Right atrium auricular region (tissue), 2 donors: ENCODE results near the gene ARL5A. TPM values are rescaled to one million over a fixed set of nuclear protein-coding genes. Genes with fewer than 3 reads are reported as not detected.
"Not testable (repeated sequence)": the region's sequence is repeated elsewhere in the genome, so short reads cannot be mapped to it uniquely, and the experiment has no call there.

ENCODE experiments used
- DNase-seq: peaks from one replicate; pipeline ENCODE4 v3.0.0-alpha.2; 2019; ENCODE audit warnings: low spot score
- H3K27ac ChIP-seq, 2 donors: fragments of 200-600 bp; sonication (generic); 1 replicate in 1 of 2; 2 replicates in 1 of 2; pipeline ENCODE4 v1.5.1; 2016 to 2019
- H3K27me3 ChIP-seq, 2 donors: fragments of 200-600 bp; sonication (generic); one replicate each; pipeline versions ENCODE4 v1.5.1 to v1.6.0; 2017 to 2019
- H3K36me3 ChIP-seq: fragments of 200-600 bp; sonication (generic); one replicate; pipeline ENCODE4 v1.5.1; 2016
- H3K4me1 ChIP-seq, 2 donors: fragments of 200-600 bp; sonication (generic); one replicate each; pipeline versions ENCODE4 v1.5.1 to v1.6.0; 2017 to 2019
- H3K4me3 ChIP-seq, 2 donors: fragments of 200-600 bp; sonication (generic); 1 replicate in 1 of 2; 2 replicates in 1 of 2; pipeline ENCODE4 v1.5.1; 2017 to 2019; ENCODE audit warnings: mild to moderate bottlenecking in 1 of 2, moderate library complexity in 1 of 2
- H3K9me3 ChIP-seq, 2 donors: fragments of 200-600 bp; sonication (generic); one replicate each; pipeline ENCODE4 v1.5.1; 2019
- CTCF ChIP-seq, 2 donors: fragments of 200-600 bp; sonication (generic); IDR thresholded peaks; one replicate each; pipeline ENCODE4 v1.5.1; 2019; ENCODE audit warnings: antibody characterized with exemption in 2 of 2
- total RNA-seq, 2 donors: library from RNA; depleted of rRNA; stranded (reverse); fragments of >200 nt; gene quantifications; one replicate each; pipeline ENCODE4 v1.1.0, GENCODE V29; 2016

The ARL5A gene
- total RNA-seq, 2 donors from 2014 or later, result 69.3 to 82.1 TPM

- H3K9me3 ChIP-seq, result no peaks in the 10 kb centered on the region
- no peak overlapping the region for H3K27ac ChIP-seq
- H3K4me3 ChIP-seq, result no peak overlapping the region
- TF ChIP-seq CTCF (IDR thresholded peaks at IDR 0.05), result no peak
- H3K36me3 ChIP-seq, result peaks cover 34% of the 10 kb centered on the region
- no peak for DNase-seq
- H3K4me1 ChIP-seq, result no peaks in the 10 kb centered on the region
- no peaks in the 10 kb centered on the region for H3K27me3 ChIP-seq
These were observed 25.9 kb downstream of the ARL5A start for GRCh38 chr2:151802315-151802714.

GRCh38 chr2:151799886-151800292, 28.3 kb downstream of the ARL5A start:
- Histone ChIP-seq H3K9me3 (no peaks in the 10 kb centered on the region), H3K27me3 (no peaks in the 10 kb centered on the region), H3K27ac (no peak overlapping the region), H3K36me3 (peaks cover 16% of the 10 kb centered on the region), H3K4me1 (no peaks in the 10 kb centered on the region), H3K4me3 (no peak overlapping the region)
- TF ChIP-seq CTCF (IDR thresholded peaks at IDR 0.05), result no peak
- no peak for DNase-seq

- no peaks in the 10 kb centered on the region for H3K9me3 ChIP-seq
- peaks cover 3% of the 10 kb centered on the region for H3K36me3 ChIP-seq
- no peaks in the 10 kb centered on the region for H3K4me1 ChIP-seq
- DNase-seq, result no peak
- H3K27ac ChIP-seq, result no peak overlapping the region
- no peaks in the 10 kb centered on the region for H3K27me3 ChIP-seq
- TF ChIP-seq CTCF (IDR thresholded peaks at IDR 0.05), result no peak
- H3K4me3 ChIP-seq, result no peak overlapping the region
These were observed 31.4 kb downstream of the ARL5A start for GRCh38 chr2:151796774-151797173.

GRCh38 chr2:151795646-151796240, 32.5 kb downstream of the ARL5A start:
- Histone ChIP-seq H3K27ac (no peak overlapping the region), H3K9me3 (no peaks in the 10 kb centered on the region), H3K27me3 (no peaks in the 10 kb centered on the region), H3K36me3 (peaks cover 9% of the 10 kb centered on the region), H3K4me3 (no peak overlapping the region), H3K4me1 (no peaks in the 10 kb centered on the region)
- no peak for DNase-seq
- TF ChIP-seq CTCF (IDR thresholded peaks at IDR 0.05), result no peak

- not testable (repeated sequence) for H3K4me3 ChIP-seq, DNase-seq, H3K9me3 ChIP-seq, H3K36me3 ChIP-seq, H3K27ac ChIP-seq, H3K4me1 ChIP-seq, H3K27me3 ChIP-seq
These were observed 33.8 kb downstream of the ARL5A start for GRCh38 chr2:151794422-151794821.

- no peaks in the 10 kb centered on the region for H3K27me3 ChIP-seq
- no peak overlapping the region for H3K27ac ChIP-seq
- H3K9me3 ChIP-seq, result no peaks in the 10 kb centered on the region
- H3K4me1 ChIP-seq, result no peaks in the 10 kb centered on the region
- no peak for TF ChIP-seq CTCF (IDR thresholded peaks at IDR 0.05)
- peaks cover 9% of the 10 kb centered on the region for H3K36me3 ChIP-seq
- H3K4me3 ChIP-seq, result no peak overlapping the region
- DNase-seq, result no peak
These were observed 35.1 kb downstream of the ARL5A start for GRCh38 chr2:151793123-151793522.
